Loucy (cell line): ENCODE measurements around the gene CUBN.
A peak's percentile ranks its signal among the peaks of the same experiment; 100 is the strongest.

ENCODE experiments used
- H2AFZ ChIP-seq: fragments of 200-600 bp; sonication (generic); 2 replicates; pipeline ENCODE4 v1.6.0; 2016; ENCODE audit warnings: antibody characterized with exemption, mild to moderate bottlenecking, low read length, moderate library complexity
- H3F3A ChIP-seq: fragments of 200-600 bp; 2 replicates; pipeline ENCODE4 v1.6.0; 2016; ENCODE audit warnings: antibody characterized with exemption, low read depth, mild to moderate bottlenecking
- H3K27me3 ChIP-seq: fragments of 200-600 bp; sonication (generic); 2 replicates; pipeline ENCODE4 v1.6.1; 2014; ENCODE audit warnings: low read length, mild to moderate bottlenecking; ENCODE audit not compliant: insufficient read depth, poor library complexity, severe bottlenecking
- H3K36me3 ChIP-seq: fragments of 200-600 bp; sonication (generic); 2 replicates; pipeline ENCODE4 v1.6.1; 2016; ENCODE audit warnings: low read length; ENCODE audit not compliant: insufficient read depth
- H3K4me1 ChIP-seq: fragments of 200-600 bp; sonication (generic); 2 replicates; pipeline ENCODE4 v1.5.1; 2014; ENCODE audit warnings: low read length, mild to moderate bottlenecking; ENCODE audit not compliant: insufficient read depth, poor library complexity, severe bottlenecking
- H3K4me2 ChIP-seq: fragments of 200-600 bp; sonication (generic); 2 replicates; pipeline ENCODE4 v1.6.0; 2014; ENCODE audit warnings: antibody characterized with exemption, low read length, low read depth, mild to moderate bottlenecking; ENCODE audit not compliant: poor library complexity, severe bottlenecking
- H3K4me3 ChIP-seq: fragments of 200-600 bp; sonication (generic); 2 replicates; pipeline ENCODE4 v1.5.1; 2014; ENCODE audit warnings: low read length, mild to moderate bottlenecking, mixed read lengths; ENCODE audit not compliant: poor library complexity, severe bottlenecking
- H3K79me2 ChIP-seq: fragments of 200-600 bp; sonication (generic); 2 replicates; pipeline ENCODE4 v1.6.1; 2014; ENCODE audit warnings: low read length; ENCODE audit not compliant: insufficient read depth
- H3K9ac ChIP-seq: fragments of 200-600 bp; sonication (generic); 2 replicates; pipeline ENCODE4 v1.6.0; 2014; ENCODE audit warnings: mild to moderate bottlenecking, low read depth, low read length, moderate library complexity; ENCODE audit not compliant: poor library complexity, severe bottlenecking
- H3K9me2 ChIP-seq: fragments of 200-600 bp; sonication (generic); replicated peaks from 2 replicates; pipeline ENCODE4 v1.6.1; 2016; ENCODE audit warnings: low read depth, low read length, mixed read lengths
- H3K9me3 ChIP-seq: fragments of 200-600 bp; sonication (generic); 2 replicates; pipeline ENCODE4 v1.6.1; 2014; ENCODE audit warnings: mild to moderate bottlenecking, antibody characterized with exemption, low read length, low read depth; ENCODE audit not compliant: insufficient read depth
- H4K20me1 ChIP-seq: fragments of 200-600 bp; sonication (generic); 2 replicates; pipeline ENCODE4 v1.6.0; 2014; ENCODE audit warnings: antibody characterized with exemption, low read length, mild to moderate bottlenecking; ENCODE audit not compliant: insufficient read depth, poor library complexity, severe bottlenecking
- CTCF ChIP-seq: fragments of 200-600 bp; sonication (generic); conservative IDR thresholded peaks from 2 replicates; pipeline ENCODE4 v1.5.1; 2014; ENCODE audit warnings: mild to moderate bottlenecking, antibody characterized with exemption, low read length
- EZH2phosphoT487 ChIP-seq: fragments of 200-600 bp; IDR thresholded peaks from 2 replicates; pipeline ENCODE4 v1.6.1; 2018; ENCODE audit warnings: antibody characterized with exemption, mild to moderate bottlenecking, moderate library complexity, borderline replicate concordance

CUBN gene

GRCh38 chr10:17176091-17176490 is 46.5 kb upstream of the CUBN start:
- Histone ChIP-seq H3K9me3 (no peaks in the 10 kb centered on the region), H3K36me3 (no peaks in the 10 kb centered on the region), H3K9me2 (no peaks in the 10 kb centered on the region)

DNA sequence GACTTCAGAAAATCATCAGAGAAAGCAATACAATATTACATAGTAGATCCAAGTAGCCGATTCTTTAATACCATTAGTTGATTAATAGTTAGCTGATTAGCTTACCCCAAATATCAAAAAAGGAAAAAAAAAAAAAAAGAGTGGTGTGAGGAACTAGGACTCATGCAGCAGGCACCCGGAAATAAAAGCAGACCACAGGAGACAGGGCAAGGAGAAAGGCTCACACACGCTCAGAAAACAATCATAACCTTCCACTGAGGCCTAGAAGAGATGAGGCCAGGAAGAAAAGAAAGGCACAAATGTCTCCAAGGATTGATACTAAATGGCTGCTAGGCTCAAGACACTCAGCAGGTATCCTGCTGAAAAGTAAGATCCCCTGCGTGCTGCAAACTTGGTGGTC is 45.9 kb upstream of the CUBN start:
- Histone ChIP-seq H2AFZ (peak overlapping the region; percentile 81), H3K27me3 (no peaks in the 10 kb centered on the region), H3K79me2 (no peaks in the 10 kb centered on the region), H3K4me2 (peak overlapping the region; percentile 70), H3K9me2 (no peaks in the 10 kb centered on the region), H3K9me3 (no peaks in the 10 kb centered on the region), H3K9ac (peak overlapping the region; percentile 54), H3K4me1 (peaks cover 17% of the 10 kb centered on the region), H3K4me3 (peak overlapping the region; percentile 40), H4K20me1 (no peaks in the 10 kb centered on the region), H3F3A (no peaks in the 10 kb centered on the region), H3K36me3 (no peaks in the 10 kb centered on the region)
- TF ChIP-seq CTCF (no peak), EZH2phosphoT487 (no peak)

More at GRCh38 chr10:17176091-17176490, 46.5 kb upstream of the CUBN start:
- Histone ChIP-seq H2AFZ (no peak overlapping the region), H3K4me3 (peak overlapping the region; percentile 40), H3K4me1 (peaks cover 17% of the 10 kb centered on the region), H4K20me1 (no peaks in the 10 kb centered on the region), H3K4me2 (peak overlapping the region; percentile 70), H3K27me3 (no peaks in the 10 kb centered on the region), H3K9ac (peak overlapping the region; percentile 54), H3F3A (no peaks in the 10 kb centered on the region), H3K79me2 (no peaks in the 10 kb centered on the region)
- TF ChIP-seq CTCF (no peak), EZH2phosphoT487 (no peak)

DNA sequence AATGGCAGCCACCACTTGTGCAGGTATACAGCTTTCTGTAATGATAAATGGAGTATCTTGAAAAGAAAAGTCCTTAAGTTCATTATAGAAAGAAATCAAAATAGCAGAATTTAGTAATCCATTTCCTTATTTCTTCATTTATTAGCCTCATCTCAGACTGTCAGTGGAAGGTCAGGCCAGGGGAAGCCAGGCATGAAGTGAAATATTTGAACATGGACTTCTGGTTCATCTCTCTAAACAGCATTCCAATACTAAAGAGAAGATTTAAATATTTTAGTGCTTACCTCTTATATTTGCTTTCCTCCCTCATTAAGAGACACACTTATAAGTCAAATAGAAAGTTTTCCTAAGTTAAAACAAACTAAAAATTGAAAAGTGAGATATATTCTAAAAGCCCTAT is 45.0 kb upstream of the CUBN start:
- H3K9me3 ChIP-seq: no peaks in the 10 kb centered on the region
- no peak overlapping the region for H3K4me2 ChIP-seq
- no peaks in the 10 kb centered on the region for H3F3A ChIP-seq
- no peak overlapping the region for H2AFZ ChIP-seq
- H3K4me1 ChIP-seq: peaks cover 21% of the 10 kb centered on the region
- H3K79me2 ChIP-seq: no peaks in the 10 kb centered on the region
- H3K9me2 ChIP-seq: no peaks in the 10 kb centered on the region
- no peaks in the 10 kb centered on the region for H3K36me3 ChIP-seq
- no peaks in the 10 kb centered on the region for H4K20me1 ChIP-seq
- H3K9ac ChIP-seq: peak overlapping the region; percentile 54
- H3K4me3 ChIP-seq: no peak overlapping the region
- no peaks in the 10 kb centered on the region for H3K27me3 ChIP-seq
- TF ChIP-seq CTCF: no peak
- no peak for TF ChIP-seq EZH2phosphoT487
